Stimulated activated CD4-positive, alpha-beta T cell treated with anti-CD3 and anti-CD28 coated beads, Interleukin-1b, Interleukin-23, amount 100 ng/mL, for 1 hour (primary cell): ENCODE data around the gene ENTHD1.
"Not testable (repeated sequence)": the region's sequence is repeated elsewhere in the genome, so short reads cannot be mapped to it uniquely, and the experiment has no call there.

Experiments
- DNase-seq, 2 donors: peaks; one replicate each; pipeline ENCODE4 v3.0.0-alpha.2; 2020; ENCODE audit warnings: low read depth in 2 of 2

The ENTHD1 gene

GRCh38 chr22:39785232-39785631 is 108.3 kb downstream of the ENTHD1 start:
- DNase-seq: no peak

- no peak for DNase-seq
Measured at GRCh38 chr22:39777716-39778454, 115.7 kb downstream of the ENTHD1 start.

- no peak for DNase-seq
Measured at GRCh38 chr22:39776295-39777009, 117.1 kb downstream of the ENTHD1 start.

GRCh38 chr22:39773976-39774539 is 119.5 kb downstream of the ENTHD1 start:
- no peak for DNase-seq

GRCh38 chr22:39773503-39773902 is 120.1 kb downstream of the ENTHD1 start:
- no peak for DNase-seq

- no peak for DNase-seq
Measured at GRCh38 chr22:39771486-39771885, 122.1 kb downstream of the ENTHD1 start.

GRCh38 chr22:39765661-39766060 is 127.9 kb downstream of the ENTHD1 start:
- DNase-seq: no peak

- no peak for DNase-seq
Measured at GRCh38 chr22:39765046-39765445, 128.5 kb downstream of the ENTHD1 start.

GRCh38 chr22:39763276-39763675 is 130.3 kb downstream of the ENTHD1 start:
- no peak for DNase-seq

- no peak for DNase-seq
Measured at GRCh38 chr22:39750759-39751158, 142.8 kb downstream of the ENTHD1 start.

- no peak for DNase-seq
Measured at GRCh38 chr22:39748877-39749276, 144.7 kb downstream of the ENTHD1 start.

GRCh38 chr22:39746600-39747262 is 146.8 kb downstream of the ENTHD1 start:
- DNase-seq: no peak

- DNase-seq: no peak
Measured at GRCh38 chr22:39745789-39746188, 147.8 kb downstream of the ENTHD1 start.

- DNase-seq: no peak
Measured at GRCh38 chr22:39744353-39744752, 149.2 kb downstream of the ENTHD1 start.

GRCh38 chr22:39743935-39744334 is 149.6 kb downstream of the ENTHD1 start:
- no peak for DNase-seq

- no peak for DNase-seq
Measured at GRCh38 chr22:39739338-39740027, 154.1 kb downstream of the ENTHD1 start.

GRCh38 chr22:39738746-39739145 is 154.8 kb downstream of the ENTHD1 start:
- DNase-seq: no peak

GRCh38 chr22:39735776-39736175 is 157.8 kb downstream of the ENTHD1 start:
- no peak for DNase-seq

GRCh38 chr22:39734866-39735265 is 158.7 kb downstream of the ENTHD1 start:
- no peak for DNase-seq

GRCh38 chr22:39734046-39734445 is 159.5 kb downstream of the ENTHD1 start:
- not testable (repeated sequence) for DNase-seq

GRCh38 chr22:39733191-39733590 is 160.4 kb downstream of the ENTHD1 start:
- DNase-seq: no peak

GRCh38 chr22:39732625-39733024 is 160.9 kb downstream of the ENTHD1 start:
- no peak for DNase-seq
